ENCODE data around the gene SYNE2.

The SYNE2 gene

GRCh38 chr14:64247195-64247594 is 394.4 kb downstream of the SYNE2 start:
- Histone ChIP-seq H3K4me1 (no peaks in the 10 kb centered on the region), H3K27me3 (ENCODE audit: low read depth) (no peaks in the 10 kb centered on the region), H3K36me3 (replicated peaks) (no peaks in the 10 kb centered on the region), H3K9me3 (no peaks in the 10 kb centered on the region), H3K4me3 (no peak overlapping the region)
- in situ Hi-C loops (cut with MboI; ENCODE audit: low sequenced_read_pairs), result no loop called here
- DNase-seq (ENCODE audit: low spot score in 2 of 2), result no peak

DNA sequence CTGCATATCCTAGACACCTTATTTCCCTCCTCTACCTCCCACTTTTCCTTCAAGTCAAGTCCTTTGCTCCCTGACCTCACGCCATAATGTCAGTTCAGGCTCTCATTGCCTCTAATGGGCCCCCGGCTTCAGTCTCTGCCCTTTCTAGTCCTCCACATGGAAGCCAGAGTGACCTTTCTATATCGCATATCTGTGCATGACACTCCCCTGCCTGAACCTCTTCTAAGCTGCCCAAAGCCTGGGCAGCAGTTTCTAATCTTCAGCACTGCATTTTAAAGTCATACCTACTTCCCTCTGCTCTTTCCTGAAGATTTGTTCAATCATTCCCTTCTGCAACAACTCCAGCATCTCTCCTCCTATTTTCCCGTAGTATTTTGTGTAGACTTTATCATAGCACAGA is 395.9 kb downstream of the SYNE2 start:
- H3K9me3 ChIP-seq, result no peaks in the 10 kb centered on the region
- H3K4me3 ChIP-seq, result no peak overlapping the region
- H3K36me3 ChIP-seq (replicated peaks), result no peaks in the 10 kb centered on the region
- DNase-seq (ENCODE audit: low spot score in 2 of 2), result no peak
- no peaks in the 10 kb centered on the region for H3K4me1 ChIP-seq
- no peaks in the 10 kb centered on the region for H3K27me3 ChIP-seq (ENCODE audit: low read depth)
- in situ Hi-C loops (cut with MboI; ENCODE audit: low sequenced_read_pairs), result no loop called here

DNA sequence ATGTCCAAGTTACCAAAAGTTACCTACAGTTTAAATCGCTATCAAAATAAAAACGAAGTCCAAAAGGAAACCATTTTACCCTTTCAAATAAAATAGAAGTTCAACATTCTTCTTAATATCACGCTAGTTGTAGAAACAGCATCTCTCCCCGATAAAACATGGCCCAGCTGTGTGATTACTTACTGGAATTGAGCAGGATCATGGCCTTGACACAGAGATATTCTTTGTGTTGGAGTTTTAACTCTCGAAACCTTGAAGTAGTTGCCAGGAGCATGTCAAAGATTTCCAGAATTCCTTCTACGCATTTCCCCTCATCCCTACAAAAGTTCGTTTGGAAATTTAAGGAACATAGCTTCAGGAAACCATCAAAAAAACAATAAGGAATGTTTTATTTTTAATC is 396.6 kb downstream of the SYNE2 start:
- no peaks in the 10 kb centered on the region for H3K27me3 ChIP-seq (ENCODE audit: low read depth)
- H3K4me3 ChIP-seq, result no peak overlapping the region
- no peak for DNase-seq (ENCODE audit: low spot score in 2 of 2)
- no peaks in the 10 kb centered on the region for H3K36me3 ChIP-seq (replicated peaks)
- no peaks in the 10 kb centered on the region for H3K9me3 ChIP-seq
- no peaks in the 10 kb centered on the region for H3K4me1 ChIP-seq
- in situ Hi-C loops (cut with MboI; ENCODE audit: low sequenced_read_pairs), result no loop called here

- in situ Hi-C loops (cut with MboI; ENCODE audit: low sequenced_read_pairs), result no loop called here
- Histone ChIP-seq H3K27me3 (ENCODE audit: low read depth) (no peaks in the 10 kb centered on the region), H3K9me3 (no peaks in the 10 kb centered on the region), H3K4me3 (no peak overlapping the region), H3K36me3 (replicated peaks) (no peaks in the 10 kb centered on the region), H3K4me1 (no peaks in the 10 kb centered on the region)
- DNase-seq (ENCODE audit: low spot score in 2 of 2), result no peak
Measured at GRCh38 chr14:64253672-64254071, 400.9 kb downstream of the SYNE2 start.

GRCh38 chr14:64255756-64256155 is 403.0 kb downstream of the SYNE2 start:
- H3K4me3 ChIP-seq, result no peak overlapping the region
- no peaks in the 10 kb centered on the region for H3K27me3 ChIP-seq (ENCODE audit: low read depth)
- DNase-seq (ENCODE audit: low spot score in 2 of 2), result no peak
- H3K36me3 ChIP-seq (replicated peaks), result no peaks in the 10 kb centered on the region
- no peaks in the 10 kb centered on the region for H3K9me3 ChIP-seq
- in situ Hi-C loops (cut with MboI; ENCODE audit: low sequenced_read_pairs), result no loop called here
- no peaks in the 10 kb centered on the region for H3K4me1 ChIP-seq

GRCh38 chr14:64260418-64260817 is 407.6 kb downstream of the SYNE2 start:
- H3K4me3 ChIP-seq, result no peak overlapping the region
- no peaks in the 10 kb centered on the region for H3K36me3 ChIP-seq (replicated peaks)
- in situ Hi-C loops (cut with MboI; ENCODE audit: low sequenced_read_pairs), result no loop called here
- no peaks in the 10 kb centered on the region for H3K27me3 ChIP-seq (ENCODE audit: low read depth)
- no peaks in the 10 kb centered on the region for H3K9me3 ChIP-seq
- no peak for DNase-seq (ENCODE audit: low spot score in 2 of 2)
- no peaks in the 10 kb centered on the region for H3K4me1 ChIP-seq

GRCh38 chr14:64265222-64265621 is 412.4 kb downstream of the SYNE2 start:
- Histone ChIP-seq H3K4me1 (no peaks in the 10 kb centered on the region), H3K9me3 (no peaks in the 10 kb centered on the region), H3K36me3 (replicated peaks) (no peaks in the 10 kb centered on the region), H3K27me3 (ENCODE audit: low read depth) (no peaks in the 10 kb centered on the region), H3K4me3 (no peak overlapping the region)
- in situ Hi-C loops (cut with MboI; ENCODE audit: low sequenced_read_pairs), result no loop called here
- no peak for DNase-seq (ENCODE audit: low spot score in 2 of 2)

DNA sequence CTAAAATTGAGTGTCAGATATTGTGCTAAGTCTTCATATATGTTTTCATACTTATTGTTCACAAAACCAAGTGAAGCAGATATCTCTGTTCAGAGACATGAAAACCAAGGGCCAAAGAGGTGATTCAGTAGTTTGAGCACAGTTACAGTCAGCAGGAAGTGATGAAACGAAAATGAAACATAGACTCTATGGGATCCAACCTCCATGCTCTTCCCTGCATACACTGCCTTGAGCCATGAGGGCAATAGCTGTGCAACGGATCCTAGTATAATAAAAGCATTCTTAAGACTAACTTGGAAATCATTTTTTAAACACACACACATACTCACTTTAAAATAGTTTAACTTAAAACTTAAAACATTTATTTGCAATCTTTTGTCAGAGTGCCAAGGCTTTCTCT is 413.4 kb downstream of the SYNE2 start:
- in situ Hi-C loops (cut with MboI; ENCODE audit: low sequenced_read_pairs), result no loop called here
- Histone ChIP-seq H3K9me3 (no peaks in the 10 kb centered on the region), H3K4me3 (no peak overlapping the region), H3K4me1 (no peaks in the 10 kb centered on the region), H3K27me3 (ENCODE audit: low read depth) (no peaks in the 10 kb centered on the region), H3K36me3 (replicated peaks) (no peaks in the 10 kb centered on the region)
- DNase-seq (ENCODE audit: low spot score in 2 of 2), result no peak

- no peak overlapping the region for H3K4me3 ChIP-seq
- H3K4me1 ChIP-seq, result no peaks in the 10 kb centered on the region
- H3K9me3 ChIP-seq, result no peaks in the 10 kb centered on the region
- DNase-seq (ENCODE audit: low spot score in 2 of 2), result no peak
- 0 out of 2 replicates have a peak, but pooled peaks cover 4% of the 10 kb centered on the region for H3K27me3 ChIP-seq (ENCODE audit: low read depth)
- in situ Hi-C loops (cut with MboI; ENCODE audit: low sequenced_read_pairs), result no loop called here
- no peaks in the 10 kb centered on the region for H3K36me3 ChIP-seq (replicated peaks)
Measured at GRCh38 chr14:64272019-64272418, 419.2 kb downstream of the SYNE2 start.
